Activated T-cell treated with anti-CD3 and anti-CD28 coated beads for 4 hours (primary cell): ENCODE results near the gene LAMA5.

ENCODE experiments used
- DNase-seq: peaks from one replicate; pipeline ENCODE4 v3.0.0-alpha.2; 2020

The LAMA5 gene, protein sequence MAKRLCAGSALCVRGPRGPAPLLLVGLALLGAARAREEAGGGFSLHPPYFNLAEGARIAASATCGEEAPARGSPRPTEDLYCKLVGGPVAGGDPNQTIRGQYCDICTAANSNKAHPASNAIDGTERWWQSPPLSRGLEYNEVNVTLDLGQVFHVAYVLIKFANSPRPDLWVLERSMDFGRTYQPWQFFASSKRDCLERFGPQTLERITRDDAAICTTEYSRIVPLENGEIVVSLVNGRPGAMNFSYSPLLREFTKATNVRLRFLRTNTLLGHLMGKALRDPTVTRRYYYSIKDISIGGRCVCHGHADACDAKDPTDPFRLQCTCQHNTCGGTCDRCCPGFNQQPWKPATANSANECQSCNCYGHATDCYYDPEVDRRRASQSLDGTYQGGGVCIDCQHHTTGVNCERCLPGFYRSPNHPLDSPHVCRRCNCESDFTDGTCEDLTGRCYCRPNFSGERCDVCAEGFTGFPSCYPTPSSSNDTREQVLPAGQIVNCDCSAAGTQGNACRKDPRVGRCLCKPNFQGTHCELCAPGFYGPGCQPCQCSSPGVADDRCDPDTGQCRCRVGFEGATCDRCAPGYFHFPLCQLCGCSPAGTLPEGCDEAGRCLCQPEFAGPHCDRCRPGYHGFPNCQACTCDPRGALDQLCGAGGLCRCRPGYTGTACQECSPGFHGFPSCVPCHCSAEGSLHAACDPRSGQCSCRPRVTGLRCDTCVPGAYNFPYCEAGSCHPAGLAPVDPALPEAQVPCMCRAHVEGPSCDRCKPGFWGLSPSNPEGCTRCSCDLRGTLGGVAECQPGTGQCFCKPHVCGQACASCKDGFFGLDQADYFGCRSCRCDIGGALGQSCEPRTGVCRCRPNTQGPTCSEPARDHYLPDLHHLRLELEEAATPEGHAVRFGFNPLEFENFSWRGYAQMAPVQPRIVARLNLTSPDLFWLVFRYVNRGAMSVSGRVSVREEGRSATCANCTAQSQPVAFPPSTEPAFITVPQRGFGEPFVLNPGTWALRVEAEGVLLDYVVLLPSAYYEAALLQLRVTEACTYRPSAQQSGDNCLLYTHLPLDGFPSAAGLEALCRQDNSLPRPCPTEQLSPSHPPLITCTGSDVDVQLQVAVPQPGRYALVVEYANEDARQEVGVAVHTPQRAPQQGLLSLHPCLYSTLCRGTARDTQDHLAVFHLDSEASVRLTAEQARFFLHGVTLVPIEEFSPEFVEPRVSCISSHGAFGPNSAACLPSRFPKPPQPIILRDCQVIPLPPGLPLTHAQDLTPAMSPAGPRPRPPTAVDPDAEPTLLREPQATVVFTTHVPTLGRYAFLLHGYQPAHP (N-terminal part only)

DNA sequence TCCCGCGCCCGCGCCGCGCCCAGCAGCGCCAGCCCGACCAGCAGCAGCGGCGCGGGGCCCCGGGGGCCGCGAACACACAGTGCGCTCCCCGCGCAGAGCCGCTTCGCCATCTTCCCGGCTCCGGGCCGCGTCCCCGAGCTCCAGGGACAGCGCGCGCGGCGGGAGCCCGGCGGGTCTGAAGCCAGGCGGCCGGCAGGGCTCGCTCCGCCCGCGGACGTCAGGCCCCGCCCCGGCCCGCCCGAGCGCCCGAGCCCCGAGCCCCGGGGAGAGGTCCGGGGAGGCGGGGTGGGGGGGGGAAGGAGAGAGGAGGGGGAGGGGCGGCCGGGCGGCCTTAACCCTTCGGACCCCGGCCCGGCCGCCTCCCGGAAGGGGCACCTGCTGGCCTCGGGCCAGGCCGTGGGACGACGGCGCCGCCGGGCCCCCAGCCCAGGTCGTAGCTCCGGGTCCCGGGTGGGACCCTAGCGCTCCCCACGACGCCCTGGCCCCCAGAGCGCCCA lies at the start of gene LAMA5:
Gene LAMA5, minus strand, starts transcription at position 177 of the 497 bp plus-strand sequence. Its CDS starts 67 bp downstream, at position 110.
- DNase-seq, result no peak

DNA sequence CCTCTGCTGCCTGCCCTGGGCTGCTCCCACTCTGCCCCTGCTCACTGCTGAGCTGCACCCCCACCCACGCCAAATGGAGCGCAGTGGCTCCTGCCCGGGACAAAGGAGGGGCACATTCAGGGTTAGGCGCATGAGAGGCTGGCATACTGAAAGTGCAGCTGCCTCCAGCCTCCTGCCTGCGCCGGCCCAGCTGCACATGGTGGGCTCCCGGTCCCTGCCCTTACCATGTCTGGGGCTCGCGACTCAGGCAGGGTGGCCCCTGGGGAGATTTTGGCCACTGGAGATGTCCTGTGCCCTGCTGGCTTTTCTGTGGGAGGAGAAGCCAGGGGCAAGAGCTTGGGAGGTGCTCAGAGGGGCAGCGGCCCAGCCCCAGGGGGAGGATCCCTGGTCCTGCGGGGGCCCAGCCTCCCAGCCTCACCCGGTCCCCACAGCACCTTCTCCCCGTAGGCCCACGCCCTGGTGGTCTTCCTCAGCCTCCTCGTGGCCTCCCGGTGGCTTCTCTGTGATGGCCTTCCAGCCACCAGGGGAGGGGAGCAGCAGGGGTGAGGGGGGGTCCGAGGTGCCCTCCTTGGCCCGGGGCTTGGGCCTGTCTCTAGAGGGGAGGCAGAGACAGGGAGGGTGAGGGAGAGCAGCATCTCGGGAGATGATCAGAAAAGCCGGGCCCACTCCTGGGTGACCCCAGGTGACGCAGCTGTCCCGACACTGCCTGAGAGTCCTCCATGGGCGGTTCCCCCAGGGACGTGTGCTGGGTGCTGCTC lies 48.4 kb upstream of the LAMA5 start:
- no peak for DNase-seq

DNA sequence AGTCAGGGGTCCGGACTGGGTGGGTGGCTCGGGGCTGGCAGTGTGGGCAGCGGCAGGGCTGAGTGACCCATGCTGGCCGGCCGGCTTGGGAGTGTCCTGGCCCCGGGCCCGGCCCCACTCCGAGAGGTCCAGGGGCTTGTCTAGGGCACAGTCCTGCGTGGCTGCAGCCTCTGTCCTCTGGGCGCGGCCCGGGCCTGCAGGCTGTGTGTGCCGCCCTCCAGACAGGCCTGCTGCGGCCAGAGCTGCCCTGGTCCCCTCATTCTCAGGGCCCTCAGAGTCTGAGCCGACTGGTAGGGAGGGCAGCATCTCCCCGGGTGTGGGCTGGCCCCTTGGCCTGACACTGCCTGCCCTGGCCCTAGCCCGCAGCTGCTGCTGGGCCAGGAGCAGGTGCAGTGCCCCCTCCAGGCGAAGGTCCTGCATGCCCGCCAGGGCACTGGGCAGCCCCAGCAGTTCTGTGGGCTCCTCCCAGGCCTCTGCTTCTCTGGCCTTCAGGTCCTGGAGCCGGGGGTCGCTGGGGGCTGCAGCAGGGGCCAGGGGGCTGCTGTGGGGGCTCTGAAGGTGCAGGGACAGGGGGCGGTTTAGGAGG lies 46.9 kb upstream of the LAMA5 start:
- no peak for DNase-seq

DNA sequence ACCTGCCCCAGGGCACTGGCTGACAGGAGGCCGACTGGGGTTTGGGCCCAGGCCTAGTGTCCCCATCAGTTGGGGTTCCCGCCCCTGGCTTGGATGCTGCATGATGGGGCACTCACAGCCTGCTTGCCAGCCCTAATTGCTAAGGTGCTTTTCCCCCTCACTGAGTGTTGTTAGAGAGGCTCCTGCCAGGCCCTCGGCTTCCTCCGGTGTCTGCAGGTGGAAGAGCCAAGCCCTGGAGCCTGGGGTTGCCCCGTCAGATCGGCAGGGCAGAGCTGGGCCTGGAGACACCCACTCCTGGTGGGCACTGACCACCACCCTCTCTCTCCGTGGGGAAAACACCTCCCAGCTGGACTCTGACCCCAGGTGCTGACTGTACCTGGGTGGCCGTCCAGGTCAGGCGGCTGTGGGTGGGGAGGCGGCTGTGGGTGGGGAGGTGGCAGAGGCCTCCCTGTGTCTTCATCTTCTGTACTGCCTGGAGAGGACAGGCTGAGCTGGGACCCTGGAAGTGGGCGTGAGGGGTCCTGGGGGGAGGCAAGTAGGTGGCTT lies 46.0 kb upstream of the LAMA5 start:
- DNase-seq, result no peak

DNA sequence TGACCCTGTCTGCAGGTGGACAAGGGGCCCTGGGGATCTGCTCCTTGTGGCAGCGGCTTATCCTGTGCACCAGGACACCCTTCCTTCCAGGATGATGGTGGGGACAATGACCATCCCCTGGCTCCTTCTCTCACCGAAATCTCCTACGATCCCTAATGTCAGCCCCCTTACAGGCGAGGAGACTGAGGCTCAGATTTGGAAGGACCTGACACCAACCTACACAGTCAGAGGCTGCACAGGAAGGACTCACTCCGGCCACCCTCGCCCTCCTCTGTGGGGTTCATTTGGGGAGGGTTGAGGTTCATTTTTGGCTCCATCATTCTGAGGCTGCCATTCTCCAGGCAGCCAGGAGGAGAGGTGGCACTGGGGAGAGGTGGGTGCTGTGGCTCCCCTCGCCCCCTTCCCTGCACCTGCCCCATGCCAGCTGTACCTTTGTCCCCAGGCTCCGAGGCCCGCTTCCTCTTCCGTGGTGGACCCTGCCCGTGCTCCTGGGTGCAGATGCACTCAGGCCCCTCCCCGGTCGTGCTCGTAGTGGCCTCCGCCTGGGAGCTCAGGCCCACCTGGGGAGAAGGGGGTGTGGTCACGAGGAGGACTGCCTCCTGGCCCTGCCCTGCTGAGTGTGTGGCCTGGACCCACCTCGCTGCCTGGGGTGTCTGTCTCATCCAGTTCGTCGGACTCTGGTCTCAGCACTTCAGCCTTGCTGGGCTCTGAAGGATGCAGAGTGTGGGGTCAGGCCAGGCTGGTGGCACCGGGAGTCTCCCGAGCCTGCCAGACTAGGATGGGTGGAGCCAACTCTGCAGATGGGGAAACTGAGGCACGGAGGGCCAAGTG lies 45.3 kb upstream of the LAMA5 start:
- DNase-seq, result no peak

DNA sequence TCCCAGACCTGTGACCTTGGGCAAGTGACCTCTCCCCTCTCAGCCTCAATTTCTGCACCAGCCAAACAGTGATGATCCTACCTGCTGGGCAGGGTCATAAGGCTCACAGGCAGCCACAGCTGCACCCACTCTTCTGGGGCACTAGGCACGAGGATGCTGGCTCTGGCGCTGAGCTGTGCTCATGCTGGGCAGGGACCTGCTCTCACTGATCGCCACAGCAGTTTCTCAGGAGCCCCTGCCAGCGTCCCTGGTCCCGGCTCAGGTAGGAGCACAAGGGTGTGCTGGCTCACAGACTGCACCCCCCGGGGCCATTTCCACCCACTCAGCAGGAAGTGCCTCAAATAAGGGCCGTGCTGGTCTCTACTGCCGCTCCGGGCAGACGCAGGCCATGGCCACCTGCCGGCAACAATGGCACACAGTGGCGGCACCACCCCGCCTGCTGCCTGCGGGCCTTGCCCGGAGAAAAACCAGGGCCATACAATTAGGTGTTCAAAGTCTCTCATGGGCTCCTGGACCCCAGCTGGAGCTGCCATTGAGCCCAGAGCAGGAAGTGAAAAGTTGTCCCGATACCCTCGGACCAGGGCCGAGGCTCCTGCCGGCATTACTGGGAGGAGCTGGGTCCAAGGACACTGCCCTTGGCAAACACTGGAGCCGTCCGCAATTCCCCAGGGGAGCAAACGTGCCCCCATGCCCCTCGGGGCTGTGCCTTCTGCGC lies 44.5 kb upstream of the LAMA5 start:
- no peak for DNase-seq

DNA sequence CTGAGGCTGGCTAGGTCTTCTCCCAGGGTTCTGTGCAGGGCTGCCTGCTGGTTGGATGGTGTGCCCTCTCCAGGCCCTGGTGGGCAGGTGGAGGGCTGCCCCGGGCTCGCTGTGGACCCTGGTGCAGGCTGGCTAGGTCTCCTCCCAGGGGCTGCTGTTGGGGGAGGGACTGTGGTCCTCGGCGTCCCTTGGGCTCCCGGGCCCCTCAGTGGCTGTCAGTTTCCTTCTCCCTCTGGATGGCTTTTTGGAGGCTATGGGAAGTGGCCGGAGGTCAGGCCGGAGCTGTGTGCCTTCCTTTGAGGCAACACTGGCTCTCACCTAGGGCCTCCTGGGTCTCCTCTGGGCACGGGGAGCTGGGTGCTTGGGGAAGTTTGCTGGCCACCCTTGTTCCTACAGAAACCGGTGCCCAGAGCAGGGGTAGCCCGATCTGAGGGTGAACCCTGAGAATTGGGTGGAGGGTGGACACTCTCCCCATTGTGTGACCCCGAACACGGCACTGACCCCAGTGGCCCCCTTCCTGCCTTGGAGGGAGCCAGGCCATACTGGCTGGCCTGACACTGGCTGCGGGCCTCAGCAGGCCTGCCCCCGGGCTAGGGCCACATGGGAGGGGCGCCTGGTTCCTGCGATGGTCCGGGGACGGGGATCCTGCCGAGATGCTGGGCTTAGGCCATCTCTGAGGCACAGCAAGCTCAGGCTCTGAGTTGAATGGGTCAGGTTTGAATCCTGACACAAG lies 43.8 kb upstream of the LAMA5 start:
- DNase-seq, result no peak

DNA sequence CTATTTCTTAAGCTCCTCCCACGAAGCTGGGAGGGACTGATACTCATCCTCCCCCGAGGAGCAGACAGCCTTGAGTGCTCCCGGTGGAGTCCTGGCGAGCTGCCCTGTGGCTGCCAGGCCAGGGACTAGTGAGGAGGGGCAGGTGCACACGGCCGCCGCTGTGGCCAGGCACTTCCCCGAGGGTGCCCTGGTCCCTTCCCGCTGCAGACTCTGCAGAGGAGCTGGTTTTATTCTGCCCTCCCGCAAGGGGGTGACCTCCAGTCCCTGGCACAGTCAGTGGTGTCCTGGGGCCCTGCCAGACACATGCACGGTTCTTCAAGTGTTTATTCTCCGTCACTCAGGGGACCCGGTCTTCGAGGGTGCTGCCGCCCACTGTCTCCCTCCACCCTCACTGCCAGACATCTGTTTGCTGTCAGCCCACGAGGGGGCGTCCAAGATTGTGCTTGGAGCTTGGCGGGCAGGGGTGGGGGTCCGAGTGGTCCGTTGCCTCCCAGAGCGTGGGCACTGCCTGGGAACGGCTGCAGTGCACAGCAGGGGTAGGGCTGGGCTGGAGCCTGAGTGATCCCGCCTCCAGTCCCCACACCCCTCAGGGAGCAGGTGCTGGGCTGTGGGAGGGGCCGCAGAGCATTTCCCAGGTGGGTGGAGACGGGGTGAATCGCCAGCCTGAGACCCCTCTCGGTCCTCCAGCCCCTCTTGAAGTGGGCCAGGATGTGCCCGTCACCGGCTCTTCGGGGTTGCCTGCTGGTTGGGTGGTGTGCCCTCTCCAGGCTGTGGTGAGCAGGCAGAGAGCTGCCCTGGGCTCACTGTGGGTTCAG lies 43.0 kb upstream of the LAMA5 start:
- DNase-seq, result peak; percentile 19

DNA sequence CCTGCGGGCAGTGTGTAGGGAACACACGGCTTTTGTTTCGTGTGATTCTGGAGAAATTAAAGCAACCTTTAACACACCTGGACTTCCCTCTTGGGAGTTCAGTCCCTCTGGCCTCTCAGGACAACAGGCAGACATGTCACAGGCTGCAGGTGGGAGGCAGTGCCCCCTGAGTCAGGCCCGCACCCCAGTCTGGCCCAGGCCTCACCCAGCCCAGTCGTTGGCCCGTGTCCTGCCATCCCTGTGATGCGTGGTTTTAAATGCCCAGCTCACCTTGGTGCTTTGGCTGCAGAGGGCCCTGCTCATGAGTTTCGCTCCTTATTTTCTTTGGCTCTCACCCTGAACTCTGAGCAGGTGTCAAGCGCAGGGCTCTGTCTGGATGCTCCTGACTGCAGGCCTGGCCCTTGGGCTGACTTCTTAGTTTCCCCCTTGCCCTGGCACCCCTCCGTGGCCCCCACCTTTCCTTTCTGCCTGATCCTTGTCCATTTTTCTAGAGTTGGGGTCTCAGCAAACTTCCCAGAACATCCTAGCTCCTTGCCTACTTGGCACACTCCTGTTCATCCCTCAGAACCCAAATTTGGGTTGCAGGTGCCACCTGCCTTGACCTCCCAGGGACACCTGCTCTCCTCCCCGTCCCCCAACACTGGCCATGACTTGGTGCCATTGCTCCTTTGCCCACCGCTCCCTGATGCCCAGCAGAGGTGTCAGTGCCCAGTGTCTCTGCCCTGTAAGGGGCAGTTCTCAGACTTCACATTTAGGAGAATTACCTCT lies 42.2 kb upstream of the LAMA5 start:
- no peak for DNase-seq

DNA sequence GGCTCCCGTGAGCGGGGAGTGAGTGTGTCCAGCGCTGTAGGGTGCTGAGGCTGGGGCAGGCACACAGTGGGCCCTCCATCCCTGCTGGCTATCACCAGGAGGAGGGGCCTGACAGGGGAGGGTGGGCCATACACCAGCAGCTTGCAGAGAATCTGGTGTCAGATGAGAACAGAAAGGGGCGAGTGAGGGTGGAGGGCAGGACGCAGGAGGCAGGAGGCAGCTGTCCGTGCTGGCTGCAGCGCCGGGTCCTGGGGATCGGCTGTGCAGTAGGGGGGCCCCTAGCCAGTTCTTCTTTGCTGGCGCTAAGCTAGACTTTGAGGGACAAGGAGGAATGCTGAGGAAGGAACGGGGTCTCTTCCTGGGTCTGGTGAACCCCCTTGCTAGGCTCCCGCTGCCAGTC lies 41.5 kb upstream of the LAMA5 start:
- DNase-seq, result no peak

DNA sequence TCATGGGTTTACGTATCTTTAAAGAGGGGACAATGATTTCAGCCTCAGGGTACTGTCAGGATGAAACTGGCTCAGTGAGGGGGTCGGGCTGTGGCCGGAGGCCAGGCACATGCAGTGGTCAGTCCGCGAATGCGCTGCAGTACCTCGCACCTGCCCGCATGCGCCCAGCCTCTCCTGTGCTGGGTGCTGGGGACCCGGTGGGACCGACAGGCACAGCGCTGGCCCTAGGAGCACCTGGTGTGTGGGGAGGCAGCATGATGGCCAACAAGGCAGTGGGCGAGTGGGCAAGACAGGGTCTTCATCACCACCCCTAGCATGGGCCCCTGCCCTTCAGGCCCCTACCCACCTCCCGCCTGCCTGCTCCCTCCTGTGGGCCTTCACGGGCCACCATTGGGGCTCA lies 40.9 kb upstream of the LAMA5 start:
- DNase-seq, result no peak

DNA sequence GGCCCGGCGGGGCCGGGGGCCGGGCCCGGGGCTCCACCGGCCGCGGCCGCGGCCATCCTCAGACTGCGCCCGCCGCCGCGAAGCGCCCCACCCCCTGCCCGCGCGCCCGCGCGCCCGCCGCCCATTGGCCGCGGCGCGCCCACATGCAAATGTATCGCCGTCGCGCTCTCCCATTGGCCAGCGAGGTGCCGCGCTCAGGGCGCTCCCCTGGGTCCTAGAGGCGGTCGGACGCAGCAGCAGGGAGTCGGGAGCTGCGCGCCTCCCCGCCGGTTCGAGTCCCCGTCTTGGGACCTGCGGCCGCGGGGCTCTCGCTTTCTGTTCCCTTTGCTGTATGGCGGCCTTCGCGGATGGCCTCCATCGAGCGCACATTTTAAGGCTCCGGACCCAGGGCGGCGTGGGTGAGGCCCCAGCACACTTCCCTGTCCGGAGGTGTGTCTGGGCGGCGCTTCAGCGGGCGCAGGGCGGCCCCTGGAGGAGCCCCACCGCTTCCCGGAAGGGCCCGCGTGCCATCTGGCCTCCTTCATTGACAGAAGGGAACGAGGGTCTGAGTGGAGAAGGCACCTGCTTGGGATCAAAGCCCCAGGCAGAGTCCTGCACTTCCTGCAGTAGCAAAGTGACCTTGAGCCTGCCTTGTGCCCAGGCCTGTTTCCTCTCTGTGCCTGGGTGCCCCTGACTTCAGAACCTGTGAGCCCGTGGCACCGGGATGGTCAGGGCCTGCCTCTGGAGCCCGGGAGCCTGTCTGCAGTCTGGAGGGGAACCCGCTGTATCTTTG lies 40.3 kb upstream of the LAMA5 start, which contains the start of gene CABLES2:
Gene CABLES2, minus strand, starts transcription at position 65 of the 772 bp plus-strand sequence. Its CDS starts 9 bp downstream, at position 56.
- DNase-seq, result peak; percentile 82

DNA sequence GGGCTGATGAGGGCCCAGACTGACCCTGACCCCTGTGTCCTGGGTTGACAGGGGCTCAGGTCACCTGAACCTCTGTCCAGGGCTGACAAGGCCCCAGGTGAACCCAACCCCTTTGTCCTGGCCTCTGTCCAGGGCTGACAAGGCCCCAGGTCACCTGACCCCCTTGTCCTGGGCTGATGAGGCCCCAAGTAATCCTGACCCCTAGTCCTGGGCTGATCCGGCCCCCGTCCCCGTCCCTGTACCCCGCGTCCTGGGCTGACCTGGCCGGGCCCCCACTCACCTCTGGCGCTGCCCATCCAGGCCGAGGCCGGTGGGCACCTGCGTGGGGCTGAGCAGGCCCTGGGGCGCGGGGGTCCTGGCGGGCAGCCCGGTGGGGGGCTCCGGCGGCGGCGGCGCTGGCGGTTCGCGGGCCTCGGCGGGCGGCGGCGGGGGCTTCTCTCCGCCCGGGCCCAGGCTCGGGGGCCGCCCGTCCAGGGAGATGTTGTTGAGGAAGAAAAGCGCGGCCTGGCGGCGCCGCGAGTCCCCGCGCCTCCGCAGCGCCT lies 39.6 kb upstream of the LAMA5 start:
- no peak for DNase-seq

DNA sequence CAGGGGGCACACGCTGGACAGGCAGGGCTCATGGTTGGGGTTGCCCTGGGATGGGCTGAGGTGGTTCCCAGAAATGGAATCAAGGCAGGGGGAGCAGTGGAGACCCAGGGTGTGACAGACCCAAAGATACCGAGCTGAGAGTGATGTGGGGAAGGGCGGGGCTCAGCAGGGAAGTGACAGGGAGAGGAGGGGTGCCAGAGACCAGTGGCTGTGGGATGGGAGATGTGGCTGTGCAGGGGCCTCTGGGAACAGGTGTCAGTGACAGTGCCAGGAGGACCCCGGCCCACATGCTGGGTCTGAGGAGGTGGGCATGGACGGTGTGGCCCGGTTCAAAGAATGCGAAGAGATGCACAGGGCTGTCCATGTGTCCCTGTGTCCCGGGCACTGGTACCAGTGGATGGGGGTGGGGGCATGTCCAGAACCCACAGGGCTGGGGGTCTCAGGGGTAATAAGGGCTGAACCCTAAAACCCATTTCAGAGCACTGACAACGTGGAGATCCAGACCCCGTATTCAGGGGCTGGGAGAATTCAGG lies 38.9 kb upstream of the LAMA5 start:
- no peak for DNase-seq

DNA sequence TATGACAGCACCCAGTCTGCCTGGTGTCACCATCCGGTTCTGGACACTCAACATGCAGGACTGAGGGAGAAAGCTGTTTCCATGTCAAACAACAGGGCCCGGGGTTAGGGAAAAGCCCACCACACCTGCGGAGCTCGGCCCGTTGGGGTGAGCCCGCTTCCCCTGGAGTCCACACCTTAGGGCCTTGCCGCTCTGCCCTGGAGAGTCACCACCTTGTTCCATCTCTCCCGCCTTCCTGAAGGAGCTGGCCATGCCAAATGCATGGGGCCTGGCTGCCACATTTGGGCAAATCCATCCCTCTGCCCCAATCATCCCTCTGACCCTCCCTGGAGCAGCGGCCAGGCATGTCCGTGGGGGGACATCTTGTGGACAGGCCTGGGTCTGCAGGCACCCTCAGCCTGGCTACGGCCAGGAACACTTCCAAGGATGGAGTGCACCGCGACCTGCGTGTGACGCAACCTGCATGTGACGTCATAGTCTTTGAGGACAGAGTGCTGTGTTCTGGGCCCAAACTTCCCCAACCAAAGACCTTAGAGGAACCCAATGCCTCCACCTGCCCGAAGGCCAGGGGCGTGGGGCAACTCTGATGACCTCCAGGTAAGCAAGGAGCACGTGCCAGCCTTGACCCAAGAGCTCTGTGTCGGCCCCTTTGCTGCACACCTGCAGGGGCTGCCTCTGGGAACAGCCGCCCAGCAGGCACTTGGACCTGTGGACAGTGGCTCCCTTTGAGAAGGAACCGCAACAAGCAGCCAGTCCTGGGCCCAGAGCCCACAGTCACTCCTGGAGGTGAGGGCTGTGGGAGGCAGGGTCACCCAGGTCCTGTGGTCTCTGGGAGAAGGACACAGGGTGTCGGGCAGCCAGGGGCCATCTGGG lies 38.2 kb upstream of the LAMA5 start:
- no peak for DNase-seq
